H9 (cell line): Measurements from ENCODE around the gene GLRA3. TPM values are rescaled to one million over a fixed set of nuclear protein-coding genes. Genes with fewer than 3 reads are reported as not detected.

Source experiments
- DNase-seq: peaks from one replicate; pipeline ENCODE4 v3.0.0-alpha.2; 2017
- H2AFZ ChIP-seq: one replicate; pipeline ENCODE4 v1.6.1; 2013; ENCODE audit warnings: mild to moderate bottlenecking, low read length, control low read depth, moderate library complexity
- H2AK5ac ChIP-seq: 2 replicates; pipeline ENCODE4 v1.6.1; 2013; ENCODE audit warnings: low read length, control low read depth, mixed read lengths; ENCODE audit not compliant: insufficient read length
- H2BK120ac ChIP-seq: one replicate; pipeline ENCODE4 v1.6.1; 2013; ENCODE audit warnings: low read depth, mild to moderate bottlenecking, low read length, control low read depth, inconsistent platforms; ENCODE audit not compliant: poor library complexity, severe bottlenecking
- H2BK12ac ChIP-seq: 2 replicates; pipeline ENCODE4 v1.6.1; 2013; ENCODE audit warnings: low read length, control low read depth, mixed read lengths, low read depth; ENCODE audit not compliant: insufficient read length
- H2BK15ac ChIP-seq: 2 replicates; pipeline ENCODE4 v1.6.1; 2013; ENCODE audit warnings: low read depth, low read length, control low read depth
- H2BK20ac ChIP-seq: one replicate; pipeline ENCODE4 v1.6.1; 2013; ENCODE audit warnings: low read depth, mild to moderate bottlenecking, low read length, control low read depth, inconsistent platforms; ENCODE audit not compliant: poor library complexity, severe bottlenecking
- H2BK5ac ChIP-seq: 2 replicates; pipeline ENCODE4 v1.6.1; 2013; ENCODE audit warnings: low read length, control low read depth, mixed read lengths; ENCODE audit not compliant: insufficient read length
- H3K14ac ChIP-seq: 2 replicates; pipeline ENCODE4 v1.6.1; 2013; ENCODE audit warnings: low read length, control low read depth; ENCODE audit not compliant: insufficient read depth
- H3K18ac ChIP-seq: 2 replicates; pipeline ENCODE4 v1.6.1; 2013; ENCODE audit warnings: low read depth, mild to moderate bottlenecking, mixed read lengths, low read length, control low read depth; ENCODE audit not compliant: insufficient read length
- H3K23ac ChIP-seq: 2 replicates; pipeline ENCODE4 v1.6.1; 2013; ENCODE audit warnings: low read length, control low read depth, mixed read lengths, low read depth; ENCODE audit not compliant: insufficient read length
- H3K23me2 ChIP-seq: 2 replicates; pipeline ENCODE4 v1.6.1; 2013; ENCODE audit warnings: low read depth, mild to moderate bottlenecking, mixed read lengths, low read length, control low read depth; ENCODE audit not compliant: insufficient read length, poor library complexity, severe bottlenecking
- H3K27ac ChIP-seq: 2 replicates; pipeline ENCODE4 v1.5.1; 2013; ENCODE audit warnings: low read length, control low read depth, mixed read lengths, low read depth; ENCODE audit not compliant: insufficient read length
- H3K27me3 ChIP-seq: 2 replicates; pipeline ENCODE4 v1.6.1; 2013; ENCODE audit warnings: low read length, control low read depth, inconsistent platforms; ENCODE audit not compliant: insufficient read depth
- H3K4ac ChIP-seq: 2 replicates; pipeline ENCODE4 v1.6.1; 2013; ENCODE audit warnings: low read depth, mild to moderate bottlenecking, control low read depth, inconsistent platforms, low read length, moderate library complexity
- H3K4me1 ChIP-seq: 2 replicates; pipeline ENCODE4 v1.6.1; 2013; ENCODE audit warnings: low read length, control low read depth, inconsistent platforms; ENCODE audit not compliant: insufficient read depth
- H3K4me2 ChIP-seq: 2 replicates; pipeline ENCODE4 v1.6.1; 2013; ENCODE audit warnings: low read length, control low read depth, mixed read lengths; ENCODE audit not compliant: insufficient read length, insufficient read depth
- H3K56ac ChIP-seq: 2 replicates; pipeline ENCODE4 v1.6.1; 2013; ENCODE audit warnings: low read depth, mild to moderate bottlenecking, mixed read lengths, low read length, control low read depth; ENCODE audit not compliant: insufficient read length
- H3K79me1 ChIP-seq: 2 replicates; pipeline ENCODE4 v1.6.1; 2013; ENCODE audit warnings: low read depth, mild to moderate bottlenecking, moderate library complexity, low read length, control low read depth, inconsistent platforms; ENCODE audit not compliant: insufficient read depth, poor library complexity, severe bottlenecking
- H3K79me2 ChIP-seq: 2 replicates; pipeline ENCODE4 v1.6.1; 2013; ENCODE audit warnings: low read length, control low read depth, inconsistent platforms; ENCODE audit not compliant: insufficient read depth
- H3K9ac ChIP-seq: 2 replicates; pipeline ENCODE4 v1.6.1; 2013; ENCODE audit warnings: low read length, control low read depth, mixed read lengths; ENCODE audit not compliant: insufficient read length; ENCODE audit errors: extremely low read depth
- H3K9me3 ChIP-seq: one replicate; pipeline ENCODE4 v1.6.1; 2013; ENCODE audit warnings: low read depth, low read length, inconsistent platforms; ENCODE audit not compliant: control insufficient read depth
- H3T11ph ChIP-seq: one replicate; pipeline ENCODE4 v1.6.1; 2013; ENCODE audit warnings: mild to moderate bottlenecking, low read length, control low read depth, inconsistent platforms
- H4K20me1 ChIP-seq: one replicate; pipeline ENCODE4 v1.6.1; 2013; ENCODE audit not compliant: control insufficient read depth, insufficient read length, insufficient read depth
- H4K5ac ChIP-seq: 2 replicates; pipeline ENCODE4 v1.6.1; 2013; ENCODE audit warnings: low read depth, mild to moderate bottlenecking, mixed read lengths, low read length, control low read depth; ENCODE audit not compliant: insufficient read length
- H4K8ac ChIP-seq: replicated peaks from 2 replicates; pipeline ENCODE4 v1.6.1; 2013; ENCODE audit warnings: low read length, control low read depth, mixed read lengths, low read depth; ENCODE audit not compliant: insufficient read length
- H4K91ac ChIP-seq: 2 replicates; pipeline ENCODE4 v1.6.1; 2013; ENCODE audit warnings: low read depth, mild to moderate bottlenecking, moderate library complexity, mixed read lengths, low read length, control low read depth; ENCODE audit not compliant: insufficient read length
- H3K27ac Mint-ChIP-seq, 3 experiments: 2 replicates in 2 of 3; 3 replicates in 1 of 3; pipeline ENCODE4 v1.8.0; 2020 to 2021; ENCODE audit warnings: mixed read lengths in 3 of 3, mild to moderate bottlenecking in 1 of 3, moderate library complexity in 1 of 3
- H3K27me3 Mint-ChIP-seq: 2 replicates; pipeline ENCODE4 v1.8.0; 2021; ENCODE audit warnings: low read depth, mild to moderate bottlenecking, moderate library complexity, mixed read lengths
- H3K36me3 Mint-ChIP-seq, 3 experiments: 2 replicates in 2 of 3; 3 replicates in 1 of 3; pipeline ENCODE4 v1.8.0; 2020 to 2021; ENCODE audit warnings: low read depth in 3 of 3, mixed read lengths in 3 of 3; ENCODE audit not compliant: insufficient read depth in 1 of 3
- H3K4me1 Mint-ChIP-seq, 2 experiments: 2 replicates each; pipeline ENCODE4 v1.8.0; 2020; ENCODE audit warnings: mixed read lengths in 2 of 2
- H3K4me3 Mint-ChIP-seq, 2 experiments: 2 replicates in 1 of 2; 3 replicates in 1 of 2; pipeline ENCODE4 v1.8.0; 2020 to 2021; ENCODE audit warnings: mild to moderate bottlenecking in 2 of 2, mixed read lengths in 2 of 2, moderate library complexity in 1 of 2
- H3K9me3 Mint-ChIP-seq, 2 experiments: 2 replicates in 1 of 2; 3 replicates in 1 of 2; pipeline ENCODE4 v1.8.0; 2020; ENCODE audit warnings: mild to moderate bottlenecking in 2 of 2, mixed read lengths in 2 of 2, moderate library complexity in 1 of 2
- CTCF ChIP-seq: fragments of 200-600 bp; sonication (generic); conservative IDR thresholded peaks from 3 replicates; pipeline ENCODE4 v1.8.0; 2021; ENCODE audit warnings: antibody characterized with exemption, mild to moderate bottlenecking
- WGBS: extraction: QIAGEN DNeasy Blood & Tissue Kit; methylation state at CpG from one replicate; pipeline ENCODE4 v1.1.7; 2013; ENCODE audit warnings: missing lambda C conversion rate, low lambda C conversion rate, mixed read lengths; ENCODE audit not compliant: insufficient read length; ENCODE audit errors: extremely low coverage; 5-methylcytosine and 5-hydroxymethylcytosine counted together
- total RNA-seq: library from RNA; stranded (reverse); gene quantifications from 2 replicates; pipeline ENCODE4 v1.2.1, GENCODE V29; 2021

The GLRA3 gene
- total RNA-seq, 1 experiment from 2014 or later: 0.09 TPM

DNA sequence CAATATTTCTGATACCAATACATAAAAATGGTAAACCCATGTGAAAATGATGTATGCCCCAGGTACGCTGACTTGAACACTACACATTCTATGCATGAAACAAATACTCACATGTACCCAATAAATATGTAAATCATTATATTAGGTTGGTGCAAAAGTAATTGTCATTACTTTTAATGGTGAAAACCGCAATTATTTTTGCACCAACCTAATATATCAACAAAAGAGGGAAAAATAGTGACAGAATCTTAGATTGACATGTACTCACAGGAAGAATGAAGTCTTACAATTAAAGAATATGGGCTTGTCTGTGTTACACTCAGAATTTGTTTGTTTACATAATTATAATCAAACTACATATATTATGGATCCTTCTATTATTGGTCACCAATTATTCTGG lies 82.3 kb downstream of the GLRA3 start:
- Histone ChIP-seq H4K8ac (no peak overlapping the region), H2BK20ac (no peak overlapping the region), H4K20me1 (no peaks in the 10 kb centered on the region), H3K4ac (no peak overlapping the region), H3T11ph (no peak overlapping the region), H3K27ac (no peak overlapping the region), H3K79me1 (no peaks in the 10 kb centered on the region), H4K91ac (no peak overlapping the region), H2AK5ac (no peak overlapping the region), H3K9me3 (no peaks in the 10 kb centered on the region), H3K4me2 (no peak overlapping the region), H2BK5ac (no peak overlapping the region), H3K23ac (no peak overlapping the region), H3K4me1 (no peaks in the 10 kb centered on the region), H3K23me2 (no peaks in the 10 kb centered on the region), H3K79me2 (no peaks in the 10 kb centered on the region), H2BK120ac (no peak overlapping the region), H2AFZ (no peak overlapping the region), H3K9ac (no peak overlapping the region), H2BK12ac (no peak overlapping the region), H3K27me3 (no peaks in the 10 kb centered on the region), H3K18ac (no peak overlapping the region), H3K56ac (no peak overlapping the region), H3K14ac (no peak overlapping the region), H2BK15ac (no peak overlapping the region), H4K5ac (no peak overlapping the region)
- H3K4me1 Mint-ChIP-seq: no peaks in the 10 kb centered on the region
- H3K4me3 Mint-ChIP-seq: no peak overlapping the region
- TF ChIP-seq CTCF: no peak
- no peak for DNase-seq
- no peak overlapping the region for H3K27ac Mint-ChIP-seq
- no peaks in the 10 kb centered on the region for H3K27me3 Mint-ChIP-seq
- H3K9me3 Mint-ChIP-seq: peaks cover 0 to 6% of the 10 kb centered on the region in 2 experiments; a peak in 3 of 5 replicates
- no CpG with 5 or more reads among the region's 2 CpGs for WGBS
- no peaks in the 10 kb centered on the region for H3K36me3 Mint-ChIP-seq
